Bronchial epithelial cell (primary cell): ENCODE results near the gene FBXW5. TPM values are rescaled to one million over a fixed set of nuclear protein-coding genes. Genes with fewer than 3 reads are reported as not detected.

Source experiments
- DNase-seq: peaks from one replicate; pipeline ENCODE4 v3.0.0-alpha.2; 2010; ENCODE audit warnings: low read depth
- FAIRE-seq: peaks from 2 replicates; lab custom pipeline; 2011; peaks lifted over from hg19 to GRCh38; lab: Jason Lieb, UNC
- H3K27me3 ChIP-seq: 2 replicates; pipeline ENCODE4 v1.5.1; 2011; ENCODE audit warnings: low read length; ENCODE audit not compliant: control insufficient read depth, insufficient read depth
- H3K36me3 ChIP-seq: 2 replicates; pipeline ENCODE4 v1.5.1; 2011; ENCODE audit warnings: low read length; ENCODE audit not compliant: control insufficient read depth, insufficient read depth
- H3K4me3 ChIP-seq: 2 replicates; pipeline ENCODE4 v1.5.1; 2011; ENCODE audit warnings: mild to moderate bottlenecking, low read depth, low read length, control low read depth
- CTCF ChIP-seq: IDR thresholded peaks from 2 replicates; pipeline ENCODE4 v1.5.1; 2011; ENCODE audit warnings: mild to moderate bottlenecking, moderate library complexity, low read length, control low read depth, inconsistent platforms; ENCODE audit not compliant: insufficient read depth, severe bottlenecking
- total RNA-seq: library from RNA; depleted of rRNA; stranded (reverse); fragments of >200 nt; gene quantifications from 2 replicates; pipeline ENCODE4 v1.2.1, GENCODE V29; 2014

Gene FBXW5
- total RNA-seq, 1 donor from 2014 or later, result 162 TPM

DNA sequence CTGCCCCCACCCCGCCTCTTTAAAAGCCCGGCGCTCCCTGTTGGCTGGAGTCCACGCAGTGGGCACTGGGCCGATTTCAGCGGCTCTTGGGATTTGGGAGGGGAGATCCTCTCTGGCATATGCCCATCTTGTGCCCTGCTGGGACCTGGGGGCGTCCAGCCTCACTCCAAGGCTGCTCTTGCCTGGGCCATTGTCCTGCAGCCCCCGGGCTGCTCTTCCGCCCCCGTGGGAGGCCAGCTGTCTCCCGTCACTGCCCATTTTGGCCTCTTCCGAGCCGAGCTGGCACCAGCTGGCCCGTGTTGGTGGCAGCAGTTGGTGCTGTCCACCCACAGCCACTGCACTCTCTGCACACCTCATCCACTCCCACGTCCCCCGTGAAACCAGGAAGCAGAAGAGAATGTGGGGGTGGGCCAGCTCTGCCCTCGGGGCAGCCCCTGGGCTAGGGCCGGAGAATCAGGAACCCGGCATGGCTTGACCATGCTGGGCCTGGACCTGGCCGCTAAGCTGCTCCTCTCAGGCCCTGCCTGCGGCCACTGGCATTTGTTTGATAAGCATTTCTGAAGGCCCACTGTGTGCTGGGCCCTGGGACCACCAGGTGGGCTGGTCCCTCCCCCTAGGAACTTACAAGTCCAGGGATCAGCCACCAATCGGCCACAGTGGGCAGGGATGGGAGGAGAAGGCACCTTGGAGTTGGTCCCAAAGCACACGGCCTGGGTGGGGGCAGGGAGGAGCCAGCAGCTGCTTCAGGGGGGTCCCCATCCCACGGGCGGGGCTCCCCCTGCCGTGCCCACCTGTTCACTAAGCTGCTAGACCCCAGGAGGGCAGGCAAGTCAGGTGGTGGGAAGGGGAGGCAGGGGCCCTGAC lies 2.7 kb upstream of the FBXW5 start:
- DNase-seq (no peak), FAIRE-seq (no peak)
- H3K36me3 ChIP-seq, result peaks cover 3% of the 10 kb centered on the region
- no peak for TF ChIP-seq CTCF
- H3K4me3 ChIP-seq, result no peak overlapping the region
- no peaks in the 10 kb centered on the region for H3K27me3 ChIP-seq

GRCh38 chr9:136946228-136947027 lies 1.9 kb upstream of the FBXW5 start:
- H3K36me3 ChIP-seq, result peaks cover 9% of the 10 kb centered on the region
- H3K27me3 ChIP-seq, result no peaks in the 10 kb centered on the region
- no peak for DNase-seq
- no peak for TF ChIP-seq CTCF
- H3K4me3 ChIP-seq, result no peak overlapping the region
- FAIRE-seq, result no peak

DNA sequence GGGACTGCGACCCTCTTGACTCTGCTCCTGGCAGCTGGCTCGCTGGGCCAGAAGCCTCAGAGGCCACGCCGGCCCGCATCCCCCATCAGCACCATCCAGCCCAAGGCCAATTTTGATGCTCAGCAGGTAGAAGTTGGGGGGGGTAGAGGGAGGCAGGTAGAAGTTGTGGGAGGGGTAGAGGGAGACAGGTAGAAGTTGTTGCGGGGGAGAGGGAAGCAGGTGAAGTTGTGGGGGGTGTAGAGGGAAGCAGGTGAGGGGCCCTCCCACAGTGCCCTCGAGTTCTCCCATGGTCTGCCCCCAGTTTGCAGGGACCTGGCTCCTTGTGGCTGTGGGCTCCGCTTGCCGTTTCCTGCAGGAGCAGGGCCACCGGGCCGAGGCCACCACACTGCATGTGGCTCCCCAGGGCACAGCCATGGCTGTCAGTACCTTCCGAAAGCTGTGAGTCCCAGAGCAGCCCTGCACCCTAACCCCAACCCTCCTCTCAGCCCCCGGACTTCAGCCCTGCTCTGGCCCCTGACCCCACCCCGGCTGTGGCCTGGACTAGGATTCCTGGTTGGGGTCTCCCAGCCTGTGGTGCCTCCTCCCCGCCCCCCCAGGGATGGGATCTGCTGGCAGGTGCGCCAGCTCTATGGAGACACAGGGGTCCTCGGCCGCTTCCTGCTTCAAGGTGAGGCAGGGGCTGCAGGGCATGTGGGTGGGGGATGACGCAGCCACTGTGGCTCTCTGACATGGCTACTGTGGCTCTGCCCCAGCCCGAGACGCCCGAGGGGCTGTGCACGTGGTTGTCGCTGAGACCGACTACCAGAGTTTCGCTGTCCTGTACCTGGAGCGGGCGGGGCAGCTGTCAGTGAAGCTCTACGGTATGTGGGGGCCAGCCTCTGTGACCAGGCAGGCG lies 1.0 kb upstream of the FBXW5 start:
- TF ChIP-seq CTCF, result no peak
- no peak for FAIRE-seq

DNA sequence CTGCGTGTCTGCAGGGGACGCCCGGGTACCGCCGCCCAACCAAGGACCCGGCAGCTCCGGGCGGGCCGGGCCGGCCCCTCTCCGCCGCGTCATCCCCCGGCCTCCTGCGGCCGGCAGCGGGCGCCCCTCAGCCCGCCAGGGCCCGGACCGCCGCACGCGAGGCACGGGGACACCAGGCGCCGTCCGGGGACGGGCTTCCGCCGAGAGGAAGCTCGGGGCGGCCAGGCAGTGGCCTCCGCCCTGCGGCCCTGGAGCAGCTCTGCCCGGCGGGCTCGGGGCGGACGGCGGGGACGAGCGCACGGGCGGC lies 373 bp downstream of the FBXW5 start:
- DNase-seq, result no peak
- H3K27me3 ChIP-seq, result no peaks in the 10 kb centered on the region
- peaks cover 21% of the 10 kb centered on the region for H3K36me3 ChIP-seq
- FAIRE-seq, result no peak
- H3K4me3 ChIP-seq, result peak overlapping the region; percentile 84
- TF ChIP-seq CTCF, result no peak

More for the DNA sequence above, 1.0 kb upstream of the FBXW5 start:
- no peak for DNase-seq
- no peak overlapping the region for H3K4me3 ChIP-seq
- peaks cover 16% of the 10 kb centered on the region for H3K36me3 ChIP-seq
- no peaks in the 10 kb centered on the region for H3K27me3 ChIP-seq

DNA sequence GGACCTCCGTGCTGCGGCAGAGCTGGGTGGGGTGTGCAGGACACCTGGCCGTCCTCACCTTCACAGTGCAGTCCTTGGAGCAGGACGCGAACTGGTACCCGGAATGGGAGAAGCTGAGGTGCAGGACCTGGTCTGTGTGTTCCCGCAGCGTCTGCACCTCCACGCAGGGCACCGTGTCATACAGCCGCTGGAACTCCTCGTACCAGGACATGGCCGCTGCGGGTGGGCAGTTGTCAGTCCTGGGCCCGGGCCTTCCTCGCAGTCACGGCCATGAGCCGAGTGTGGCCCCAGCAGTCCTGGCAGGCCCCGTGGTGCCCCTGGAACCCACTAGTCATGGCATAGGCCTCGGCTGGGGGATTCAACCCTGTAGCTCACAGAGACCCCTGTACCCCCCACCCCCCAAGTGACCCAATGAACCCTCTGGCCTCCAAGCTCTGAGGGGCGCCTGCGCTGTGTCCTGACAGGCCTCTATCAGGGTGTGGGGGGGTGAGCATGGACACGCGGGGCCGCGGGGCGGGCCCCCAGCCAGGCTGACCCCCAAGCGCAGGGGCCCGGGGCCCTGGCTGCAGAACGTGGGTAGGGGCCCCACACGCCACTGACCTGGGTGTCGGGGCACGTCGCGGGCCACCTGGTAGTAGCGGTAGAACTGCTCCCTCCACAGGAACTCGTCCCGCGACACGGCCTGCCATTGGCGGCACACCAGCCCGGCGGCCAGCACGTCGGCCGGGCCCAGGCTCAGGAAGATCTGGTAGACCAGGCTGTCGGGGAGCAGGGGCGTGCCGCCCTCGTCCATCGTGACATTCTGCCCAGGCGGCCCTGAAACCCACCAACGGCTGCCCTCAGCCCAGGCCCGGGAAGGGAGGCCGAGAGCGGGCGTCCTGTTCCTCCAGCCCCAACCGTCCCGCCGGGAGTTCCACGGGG lies 987 bp downstream of the FBXW5 start:
- no peak for TF ChIP-seq CTCF
- Histone ChIP-seq H3K27me3 (no peaks in the 10 kb centered on the region), H3K4me3 (peak overlapping the region; percentile 84), H3K36me3 (peaks cover 21% of the 10 kb centered on the region)
- FAIRE-seq (no peak), DNase-seq (no peak)
